ENCODE data around the gene SLC29A3. TPM values are rescaled to one million over a fixed set of nuclear protein-coding genes. Genes with fewer than 3 reads are reported as not detected.
"Not testable (repeated sequence)": the region's sequence is repeated elsewhere in the genome, so short reads cannot be mapped to it uniquely, and the experiment has no call there.

Gene SLC29A3
- 11.6 TPM for total RNA-seq

DNA sequence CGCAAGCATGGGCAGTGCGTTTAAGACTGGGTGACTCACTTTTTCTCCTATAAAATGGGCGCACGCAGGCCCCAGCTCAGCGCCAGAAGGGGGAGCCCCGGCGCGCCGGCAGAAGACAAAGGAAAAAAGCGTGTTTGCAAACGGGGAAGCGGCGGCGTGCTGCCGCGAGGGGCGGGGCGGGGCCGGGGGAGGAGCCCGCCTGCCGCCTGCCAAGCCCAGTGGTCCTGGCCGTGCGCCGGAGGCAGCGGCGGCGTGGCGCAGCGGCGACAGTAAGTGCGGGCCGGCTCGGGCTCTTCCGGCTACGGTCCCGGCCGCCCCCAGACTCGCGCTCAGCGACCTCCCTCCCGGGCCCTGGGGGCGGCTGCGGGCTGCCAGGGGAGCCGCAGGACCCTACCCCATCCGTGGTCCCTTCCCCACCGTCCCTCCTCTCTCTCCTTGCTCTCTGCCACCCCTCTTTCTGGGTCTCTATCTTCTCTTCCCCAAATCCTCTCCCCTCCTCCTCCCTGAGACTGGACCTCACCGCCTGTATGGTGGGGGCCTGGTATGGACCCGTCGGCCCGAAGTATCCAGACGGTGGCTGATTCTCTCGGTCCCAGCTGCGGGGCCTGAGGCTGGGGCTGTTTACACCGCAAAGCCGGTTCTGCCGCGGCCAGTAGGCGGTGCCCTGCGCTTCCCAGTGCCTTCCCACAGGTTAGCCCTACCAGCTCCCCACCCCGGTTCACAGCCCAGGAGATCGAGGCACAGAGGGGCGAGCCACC is at the start of gene SLC29A3:
Gene SLC29A3, plus strand, starts transcription at position 218 of the 758 bp plus-strand sequence. Its CDS starts 51 bp downstream, at position 269.
- peak; percentile 81 for DNase-seq (ENCODE audit: low spot score)

DNA sequence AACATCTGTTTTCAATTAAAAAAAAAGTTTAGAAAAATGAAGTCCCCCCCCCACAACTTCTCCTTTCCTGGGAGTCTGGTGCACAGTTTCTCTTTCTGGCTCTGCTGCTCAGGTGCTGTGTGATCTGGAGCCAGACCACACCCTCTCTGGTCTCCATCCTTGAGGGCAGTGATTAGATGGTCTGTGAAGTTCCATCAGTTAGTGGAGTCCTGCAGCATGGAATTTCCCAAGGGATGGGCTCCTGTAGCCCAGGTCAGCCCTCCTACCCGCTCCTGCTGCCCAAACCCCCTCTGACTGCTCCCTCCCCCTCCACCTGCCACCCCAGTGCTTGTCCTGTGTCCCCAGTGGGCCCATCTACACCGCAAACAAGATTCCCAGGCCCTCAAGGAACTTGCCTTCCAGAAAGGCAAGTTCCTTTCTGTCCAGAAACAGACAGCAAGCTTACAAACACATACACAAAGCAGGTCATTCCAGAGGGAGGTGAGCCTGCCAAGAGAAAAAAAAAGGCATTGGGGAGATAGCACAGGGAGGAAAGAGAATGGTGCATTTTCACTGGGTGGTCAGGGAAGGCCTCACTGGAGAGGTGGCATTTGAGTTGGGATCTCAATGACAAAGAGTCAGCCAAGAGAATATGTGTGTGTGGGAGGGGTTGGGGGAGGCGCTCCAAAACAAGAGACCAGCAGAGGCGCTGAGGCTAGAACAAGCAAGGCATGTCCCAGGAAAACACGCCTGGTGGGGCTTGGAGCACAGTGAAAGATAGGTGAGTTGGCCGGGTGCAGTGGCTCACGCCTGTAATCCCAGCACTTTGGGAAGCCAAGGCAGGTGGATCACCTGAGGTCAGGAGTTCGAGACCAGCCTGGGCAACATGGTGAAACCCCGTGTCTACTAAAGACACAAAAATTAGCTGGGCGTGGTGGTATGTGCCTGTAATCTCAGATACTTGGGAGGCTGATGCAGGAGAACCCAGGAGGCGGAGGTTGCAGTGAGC is 49.5 kb upstream of the SLC29A3 start:
- no peak for DNase-seq (ENCODE audit: low spot score)

DNA sequence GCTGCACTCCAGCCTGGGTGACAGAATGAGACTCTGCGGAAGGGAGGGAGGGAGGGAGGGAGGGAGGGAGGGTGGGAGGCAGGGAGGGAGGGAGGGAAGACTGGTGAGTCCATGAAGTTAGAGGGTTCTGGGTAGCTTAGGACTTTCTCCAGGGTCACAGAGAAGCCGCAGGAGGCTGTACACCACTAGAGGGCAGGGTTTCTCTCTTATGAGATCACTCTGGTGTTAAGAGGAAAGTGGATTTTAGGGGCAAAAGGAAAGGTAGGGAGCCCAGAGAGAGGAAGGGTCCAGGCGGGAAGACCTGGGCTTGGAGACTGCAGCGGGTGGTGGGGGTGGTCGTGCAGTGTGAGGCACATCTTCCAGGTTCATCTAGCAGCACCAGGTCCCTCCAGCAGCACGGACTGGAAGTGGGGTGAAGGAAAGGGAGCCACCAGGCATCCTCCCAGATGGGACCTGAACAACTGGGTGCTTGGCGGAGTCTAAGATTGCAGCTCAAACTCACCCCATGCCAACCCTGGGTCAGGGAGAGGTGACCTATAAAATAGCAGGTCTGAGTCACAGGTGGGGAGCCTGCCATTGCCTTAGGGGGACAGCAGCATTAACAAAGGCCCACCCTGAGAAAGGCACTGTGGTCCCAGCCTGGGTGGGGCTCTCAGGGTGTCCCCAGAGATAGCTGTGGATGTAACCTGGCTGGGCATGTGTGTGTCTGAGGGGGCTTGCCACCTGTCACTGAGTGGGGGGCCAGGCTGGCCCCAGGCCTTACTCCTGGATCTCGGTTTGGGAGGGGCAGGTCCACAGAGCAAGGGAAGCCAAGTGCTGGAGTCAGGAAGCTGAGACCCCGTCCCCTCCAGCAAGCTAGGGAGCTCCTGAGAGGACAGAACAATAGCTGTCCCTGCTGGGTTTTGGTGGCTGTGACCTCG is 48.5 kb upstream of the SLC29A3 start:
- DNase-seq (ENCODE audit: low spot score) = peak; percentile 65

DNA sequence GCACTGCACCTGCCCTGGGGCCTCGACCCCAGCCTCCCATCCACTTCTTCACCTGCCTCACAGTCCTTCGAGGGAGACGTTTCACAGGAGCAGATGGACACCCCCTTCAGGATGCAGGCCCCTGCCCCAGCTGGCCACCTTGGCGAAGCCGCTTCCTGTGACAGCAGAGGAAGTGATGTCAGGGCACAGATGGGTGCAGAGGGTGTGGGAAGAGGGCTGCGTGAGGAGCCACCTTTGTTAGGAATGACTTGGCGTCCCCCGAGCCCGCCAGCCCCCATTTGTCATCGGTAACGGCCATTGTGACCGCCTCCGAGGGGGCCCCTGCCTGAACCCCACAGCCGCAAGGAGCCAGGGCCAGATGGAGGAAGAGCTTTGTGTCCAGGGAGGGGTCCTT is 47.4 kb upstream of the SLC29A3 start:
- no peak for DNase-seq (ENCODE audit: low spot score)

DNA sequence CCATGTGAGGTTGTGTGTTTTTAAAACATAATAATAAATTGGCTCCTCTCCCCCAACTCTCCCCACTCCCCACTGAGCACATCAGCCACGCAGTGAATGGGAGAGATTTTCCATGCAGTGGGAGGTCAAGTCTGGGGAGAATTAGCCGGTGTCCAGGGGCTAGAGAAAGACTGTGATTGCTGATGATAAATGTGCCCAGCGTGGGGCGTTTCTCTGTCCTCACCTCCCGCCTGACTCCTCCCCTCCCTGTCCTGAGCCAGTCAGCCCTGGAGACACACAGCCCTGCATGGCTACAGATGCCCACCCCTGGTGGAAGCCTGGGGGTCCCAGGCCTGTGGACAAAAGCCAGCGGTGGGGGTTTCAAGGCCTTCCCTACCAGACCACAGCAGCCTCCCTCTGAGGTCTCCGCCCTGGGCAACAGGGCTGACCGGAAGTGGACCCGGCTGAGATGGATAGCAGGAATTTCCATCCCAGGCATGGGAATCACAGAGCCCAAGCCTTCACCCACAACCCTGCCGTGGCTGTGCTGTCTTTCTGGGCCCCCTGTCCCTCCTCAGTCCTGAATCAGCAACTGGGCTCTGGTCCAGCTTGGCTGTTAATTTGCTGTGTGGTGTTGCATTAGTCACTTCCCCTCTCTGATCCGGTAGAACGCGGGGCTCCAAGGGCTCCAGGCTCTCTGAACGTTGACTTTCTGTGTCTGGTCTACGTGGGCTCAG is 46.8 kb upstream of the SLC29A3 start:
- no peak for DNase-seq (ENCODE audit: low spot score)

DNA sequence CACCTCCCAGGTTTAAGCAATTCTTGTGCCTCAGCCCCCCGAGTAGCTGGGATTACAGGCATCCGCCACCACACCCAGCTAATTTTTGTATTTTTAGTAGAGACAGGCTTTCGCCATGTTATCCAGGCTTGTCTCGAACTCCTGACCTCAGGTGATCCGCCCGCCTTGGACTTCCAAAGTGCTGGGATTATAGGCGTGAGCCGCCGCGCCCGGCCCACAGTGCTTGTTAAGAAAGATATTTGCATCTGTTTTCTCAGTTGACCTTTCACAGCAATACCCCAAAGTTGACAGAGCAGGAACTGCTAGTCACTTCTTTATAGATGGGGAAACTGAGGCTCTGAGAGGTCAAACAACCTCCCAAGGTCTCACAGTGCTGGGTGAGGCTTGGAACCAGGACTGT is 46.1 kb upstream of the SLC29A3 start:
- DNase-seq (ENCODE audit: low spot score) = not testable (repeated sequence)

DNA sequence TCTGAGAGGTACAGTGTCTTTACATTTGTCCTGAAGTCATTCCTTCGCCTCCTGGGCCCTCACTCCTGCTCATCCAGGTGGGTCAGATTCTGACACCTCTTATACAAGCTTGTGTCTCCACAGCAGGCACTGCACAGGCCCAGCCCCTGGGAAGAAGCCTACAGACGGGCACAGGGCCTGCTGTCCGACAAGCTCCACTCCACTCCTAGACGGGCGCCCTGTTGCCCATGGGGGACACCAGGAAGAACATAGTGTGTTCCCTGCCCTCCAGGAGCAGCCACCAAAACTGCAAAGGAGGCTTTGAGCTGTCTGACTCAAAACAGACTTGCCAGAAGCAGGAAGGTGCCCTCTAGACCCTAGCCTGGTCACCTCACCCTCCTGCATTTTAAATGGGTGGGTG is 45.6 kb upstream of the SLC29A3 start:
- no peak for DNase-seq (ENCODE audit: low spot score)

DNA sequence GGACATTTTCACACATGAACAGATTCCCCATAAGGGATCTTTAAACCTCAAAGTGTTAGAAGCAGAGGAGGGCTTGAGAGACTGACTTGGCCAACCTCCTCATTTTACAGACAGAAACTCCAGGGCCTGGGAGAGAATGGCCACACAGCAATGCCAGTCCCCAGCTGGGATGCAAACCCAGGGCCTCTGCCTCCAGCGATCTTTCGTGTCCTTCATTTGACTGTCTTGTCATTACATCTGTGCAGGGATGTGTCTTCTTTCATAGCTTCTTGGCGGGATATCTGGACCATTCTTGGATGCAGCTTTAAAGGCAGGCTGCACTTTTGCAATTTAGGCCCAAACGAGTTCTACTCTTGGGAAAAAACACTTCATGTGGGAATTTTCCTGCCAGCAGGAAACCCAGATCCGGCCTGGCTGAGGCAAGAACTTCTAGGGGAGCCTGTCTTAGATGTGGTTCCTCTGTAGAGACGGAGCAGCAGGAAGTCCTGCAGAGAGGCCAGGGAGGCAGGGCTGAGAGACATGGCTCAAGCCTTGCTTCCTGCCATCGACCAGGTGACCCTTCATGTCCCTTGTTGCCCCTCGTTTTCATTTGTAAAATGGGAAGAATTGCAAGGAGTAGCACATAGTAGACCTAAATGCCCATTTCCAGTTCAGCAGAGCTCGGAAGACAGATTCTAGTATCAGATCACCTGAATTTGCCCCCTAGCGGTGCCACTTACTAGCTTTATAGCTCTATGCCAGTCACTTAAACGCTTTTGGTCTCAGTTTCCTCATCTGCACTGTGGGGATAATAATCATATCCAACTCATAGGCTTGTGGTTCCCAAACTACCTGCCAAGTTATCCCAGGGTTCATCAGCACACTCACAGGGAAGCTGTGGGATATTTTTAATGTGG is 43.9 kb upstream of the SLC29A3 start:
- DNase-seq (ENCODE audit: low spot score) = no peak

DNA sequence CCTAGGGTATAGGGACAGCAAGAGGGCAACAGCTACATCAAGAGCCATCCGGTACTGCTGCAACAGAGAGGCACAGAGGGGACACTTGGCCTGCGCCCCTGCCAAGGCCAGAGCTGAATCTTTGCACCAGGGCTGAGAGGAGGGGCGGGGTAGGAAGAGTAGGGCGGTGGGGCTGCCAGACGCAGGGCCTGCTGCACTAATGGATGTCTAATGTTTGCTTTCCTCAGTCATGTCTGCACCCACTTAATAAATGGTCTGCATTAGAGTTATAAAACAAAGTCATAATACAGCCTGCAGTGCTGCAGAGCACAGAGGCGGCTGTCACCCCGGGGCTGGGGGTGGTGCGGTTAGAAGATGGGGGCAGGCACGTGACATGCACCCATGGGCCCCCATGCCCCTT is 42.2 kb upstream of the SLC29A3 start:
- DNase-seq (ENCODE audit: low spot score) = no peak

DNA sequence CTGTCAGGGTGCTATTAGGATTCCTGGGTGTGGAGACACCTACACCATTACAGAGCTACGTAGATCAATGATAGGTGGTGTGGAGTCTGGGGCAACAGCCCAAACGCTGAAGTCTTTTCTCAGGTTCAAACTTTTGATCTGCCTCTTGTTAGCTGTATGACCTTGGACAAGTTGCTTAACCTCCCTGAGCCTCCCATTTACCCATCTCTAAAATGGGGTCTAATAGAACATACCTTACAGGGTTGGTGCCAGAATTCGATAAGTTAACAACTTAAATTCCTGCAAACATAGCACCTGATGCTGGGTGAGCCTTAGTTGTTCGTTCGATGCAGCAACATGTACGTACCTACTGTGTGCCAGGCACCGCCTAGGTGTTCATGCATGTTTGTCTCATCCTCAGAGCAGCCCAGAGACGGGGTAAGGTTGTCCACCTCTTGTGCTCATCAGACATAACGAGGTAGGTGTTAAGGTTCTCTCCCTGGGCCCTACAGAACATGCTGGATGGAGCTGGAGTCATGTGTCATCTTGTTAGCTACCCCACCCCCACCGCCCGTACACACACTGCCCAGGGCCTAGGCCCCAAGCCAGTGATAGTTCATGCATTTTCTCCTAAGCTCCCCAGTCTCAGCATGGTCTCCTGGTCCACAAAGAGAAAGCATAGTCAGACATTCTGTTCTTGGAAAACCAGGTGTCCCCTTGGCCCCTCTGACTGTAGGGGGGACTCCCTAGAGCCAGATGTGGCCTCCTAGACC is 41.0 kb upstream of the SLC29A3 start:
- DNase-seq (ENCODE audit: low spot score) = no peak

DNA sequence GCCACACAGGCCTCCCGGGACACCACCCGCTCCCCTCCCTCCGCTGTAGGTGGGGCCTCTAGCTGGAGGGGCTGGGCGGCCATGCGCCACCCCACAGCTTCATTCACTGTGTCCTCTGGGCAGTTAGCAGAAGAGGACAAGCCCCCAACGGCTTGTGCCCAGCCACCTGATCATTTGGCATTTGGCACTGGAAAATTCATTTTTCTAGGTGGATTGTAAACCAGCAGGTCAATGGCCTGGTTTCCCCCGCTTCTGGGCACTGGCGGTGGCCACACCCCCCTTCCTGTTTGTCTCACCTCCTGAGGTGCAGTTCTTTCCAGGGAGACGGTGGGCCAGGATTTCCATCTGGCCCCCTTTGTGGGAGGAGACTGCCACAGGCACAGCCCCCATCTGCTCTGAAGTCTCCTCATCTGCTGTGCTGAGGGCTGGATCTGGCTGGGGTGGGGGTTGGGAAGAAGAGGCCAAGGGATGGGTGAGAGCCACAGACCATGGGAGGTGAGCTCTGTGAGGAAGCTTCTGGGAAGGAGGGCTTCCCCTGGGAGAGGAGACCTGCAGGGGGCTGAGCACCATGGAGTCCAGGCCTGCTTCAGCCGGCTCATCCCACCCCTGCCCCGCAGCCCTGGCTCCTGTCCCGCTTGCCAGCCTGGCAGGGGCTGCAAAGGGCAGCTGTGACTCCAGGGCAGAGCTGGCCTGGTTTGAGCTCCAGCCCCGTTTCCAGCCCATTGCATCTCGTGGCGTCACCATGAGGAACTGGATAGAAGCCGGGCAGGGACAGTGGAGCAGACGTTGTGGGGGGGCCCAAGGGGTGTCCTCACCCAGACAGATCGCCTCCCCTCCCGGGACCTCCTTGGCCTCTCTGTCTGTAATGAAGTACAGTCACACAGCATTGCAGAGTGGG is 40.1 kb upstream of the SLC29A3 start:
- DNase-seq (ENCODE audit: low spot score) = no peak

DNA sequence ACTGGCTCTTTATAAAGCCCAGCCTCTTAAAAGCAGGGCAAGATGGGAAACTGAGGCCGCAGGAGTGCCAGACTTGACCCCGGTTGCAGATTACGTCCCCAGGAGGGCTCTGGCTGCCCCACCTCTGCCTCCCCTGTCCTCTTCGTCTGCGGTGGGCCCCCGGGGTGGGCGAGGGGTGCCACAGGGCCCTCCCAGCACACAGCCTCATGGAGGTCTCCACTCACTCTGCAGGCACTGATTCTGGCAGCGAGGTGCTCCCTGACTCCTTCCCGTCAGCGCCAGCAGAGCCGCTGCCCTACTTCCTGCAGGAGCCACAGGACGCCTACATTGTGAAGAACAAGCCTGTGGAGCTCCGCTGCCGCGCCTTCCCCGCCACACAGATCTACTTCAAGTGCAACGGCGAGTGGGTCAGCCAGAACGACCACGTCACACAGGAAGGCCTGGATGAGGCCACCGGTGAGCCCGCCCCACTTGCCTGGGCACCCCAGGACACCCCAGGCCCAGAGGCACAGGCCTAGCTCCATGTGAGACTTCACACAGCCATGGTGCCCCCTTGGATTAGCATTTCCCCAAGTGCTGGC is 39.4 kb upstream of the SLC29A3 start:
- no peak for DNase-seq (ENCODE audit: low spot score)

DNA sequence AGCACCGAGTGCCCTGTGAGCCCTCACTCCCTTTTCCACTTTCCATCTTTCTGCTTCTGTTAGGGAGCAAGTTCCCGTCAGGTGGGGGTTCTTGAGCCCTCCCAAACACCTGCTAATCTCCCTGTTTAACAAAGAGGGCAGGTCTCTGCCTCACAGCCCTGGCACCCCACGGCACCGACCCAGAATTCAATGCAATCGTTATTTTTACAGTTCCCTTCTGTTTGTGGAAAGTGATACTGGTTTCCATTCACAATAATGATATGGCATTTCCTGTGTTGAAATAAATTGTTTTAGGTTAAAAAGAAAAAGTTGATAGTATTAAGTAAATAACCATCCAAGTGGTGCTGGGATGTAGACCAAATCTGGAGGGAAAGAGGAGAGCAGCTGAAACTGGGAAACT is 38.8 kb upstream of the SLC29A3 start:
- no peak for DNase-seq (ENCODE audit: low spot score)

DNA sequence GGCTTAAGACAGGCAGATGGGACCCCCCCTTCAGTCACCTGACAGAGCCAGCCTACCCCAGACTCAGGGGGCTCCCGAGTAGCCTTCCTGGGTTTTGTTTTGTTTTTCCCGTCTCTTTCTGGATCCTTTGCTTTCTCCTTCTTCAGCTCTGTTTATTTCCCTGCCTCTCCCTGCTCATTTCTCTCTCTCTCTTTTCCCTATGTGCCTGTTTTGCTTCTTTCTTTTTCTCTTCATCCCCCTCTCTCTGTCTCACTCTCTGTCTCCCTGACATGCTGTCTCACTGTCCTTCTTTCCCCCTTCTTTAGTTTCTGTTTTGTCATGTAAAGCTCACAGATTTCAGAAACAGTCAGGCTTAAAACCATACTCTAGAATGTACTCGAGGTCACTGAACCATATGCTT is 38.2 kb upstream of the SLC29A3 start:
- DNase-seq (ENCODE audit: low spot score) = no peak

DNA sequence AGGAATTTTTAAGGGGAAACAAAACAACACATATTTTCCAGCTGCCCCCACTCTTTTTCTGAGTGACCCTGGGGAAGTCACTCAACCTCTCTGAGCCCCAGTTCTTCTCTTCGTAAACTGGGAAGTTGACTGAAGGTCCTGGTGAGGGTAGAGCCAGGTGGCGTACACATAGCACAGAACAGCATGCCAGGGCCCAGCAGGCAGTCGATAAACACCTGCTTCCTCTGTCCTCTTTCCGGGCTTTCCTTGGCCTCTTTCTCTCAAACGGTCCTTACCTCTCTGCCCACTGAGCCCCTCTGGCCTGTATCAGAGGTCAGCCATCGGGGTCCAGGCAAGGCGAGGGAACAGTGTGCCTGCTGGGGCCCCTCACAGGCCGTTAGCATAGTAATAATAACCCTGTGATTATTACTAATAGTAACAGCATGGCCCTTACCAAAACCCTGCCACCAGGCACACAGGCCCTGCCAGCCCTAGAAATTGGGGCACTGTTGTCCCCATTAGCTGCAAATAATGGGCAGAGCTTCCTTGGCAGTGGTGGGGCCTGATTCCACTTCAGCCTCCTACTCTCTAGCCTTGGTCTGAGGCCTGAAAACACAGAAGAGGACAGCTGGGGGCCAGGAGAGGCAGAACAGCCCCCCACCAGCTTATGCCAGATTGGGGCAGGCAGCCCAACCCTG is 37.3 kb upstream of the SLC29A3 start:
- DNase-seq (ENCODE audit: low spot score) = no peak

DNA sequence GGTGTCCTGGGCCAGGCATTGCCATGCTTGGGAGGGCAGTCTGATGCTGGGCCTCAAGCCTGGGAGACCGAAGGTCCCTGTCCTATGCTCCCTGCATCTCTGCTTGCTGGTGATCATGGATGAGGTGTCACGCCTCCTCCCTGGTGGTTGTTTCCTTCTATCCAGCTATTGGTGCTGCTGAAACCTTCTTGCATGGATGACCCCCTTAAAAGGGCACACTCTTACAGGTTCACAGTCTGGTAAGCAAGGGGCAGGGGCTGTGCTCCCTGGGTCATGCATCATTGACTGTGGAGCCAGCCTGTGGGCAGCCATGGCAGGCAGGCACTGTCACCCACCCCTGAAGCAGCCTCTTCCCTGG is 36.8 kb upstream of the SLC29A3 start:
- DNase-seq (ENCODE audit: low spot score) = no peak

DNA sequence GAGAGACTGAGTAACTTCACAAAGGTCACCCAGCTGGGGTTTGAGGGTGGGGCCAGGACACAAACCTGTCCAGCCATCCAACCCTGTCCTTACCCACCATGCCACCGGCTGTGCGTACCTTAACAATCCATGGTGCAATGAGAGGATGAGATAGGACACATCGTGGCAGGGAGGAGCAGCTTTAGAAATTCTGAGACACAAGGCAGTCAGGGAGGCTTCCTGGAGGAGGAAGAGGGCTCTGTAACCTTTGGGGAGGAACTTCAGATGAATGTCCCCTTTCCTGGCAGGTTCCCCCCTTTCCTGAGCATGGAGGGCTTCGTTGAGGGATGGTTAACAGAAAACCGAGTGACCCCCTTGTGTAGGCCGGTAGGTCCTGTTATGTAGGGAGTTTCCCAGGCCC is 35.6 kb upstream of the SLC29A3 start:
- no peak for DNase-seq (ENCODE audit: low spot score)
